ENCODE data around the gene BTF3L4. TPM values are rescaled to one million over a fixed set of nuclear protein-coding genes. Genes with fewer than 3 reads are reported as not detected.
A peak's percentile ranks its signal among the peaks of the same experiment; 100 is the strongest.

The BTF3L4 gene
- total RNA-seq, 2 donors from 2014 or later: 77.6 to 95.1 TPM

- DNase-seq: peak; percentile 56
- peak overlapping the region; percentile 96 for H3K4me3 Mint-ChIP-seq
- no peaks in the 10 kb centered on the region for H3K9me3 Mint-ChIP-seq
- Histone ChIP-seq H3K9ac (ENCODE audit: extremely low read depth, low read length, poor library complexity, severe bottlenecking) (peak overlapping the region; percentile 82), H3K9me3 (ENCODE audit: control insufficient read depth, low read length) (no peaks in the 10 kb centered on the region), H3K4me3 (ENCODE audit: low read length) (peak overlapping the region; percentile 97), H3K36me3 (ENCODE audit: control insufficient read depth, insufficient read depth, low read length) (peaks cover 21% of the 10 kb centered on the region), H3K27me3 (ENCODE audit: control insufficient read depth, insufficient read depth, low read length, poor library complexity, severe bottlenecking) (no peaks in the 10 kb centered on the region), H3K27ac (ENCODE audit: low read depth, low read length) (peak overlapping the region; percentile 96), H3K4me1 (ENCODE audit: control insufficient read depth, insufficient read depth, low read length) (no peaks in the 10 kb centered on the region)
- peak overlapping the region; percentile 98 for H3K27ac Mint-ChIP-seq
- no peaks in the 10 kb centered on the region for H3K27me3 Mint-ChIP-seq (ENCODE audit: insufficient read depth)
- peaks cover 30% of the 10 kb centered on the region for H3K36me3 Mint-ChIP-seq (ENCODE audit: low read depth)
- WGBS, 2 experiments (ENCODE audit: insufficient coverage in 1 of 2, insufficient read length in 1 of 2): 0 to 2% methylated on average over 8 to 12 of the region's 13 CpGs
- TF ChIP-seq CTCF (conservative IDR thresholded peaks at IDR 0.05): no peak
- peaks cover 26% of the 10 kb centered on the region for H3K4me1 Mint-ChIP-seq
Observed at GRCh38 chr1:52054496-52055065, 1.5 kb upstream of the BTF3L4 start.

GRCh38 chr1:52055066-52055865, 829 bp upstream of the BTF3L4 start, which contains the start of gene TXNDC12:
Gene TXNDC12, minus strand, starts transcription at chr1:52055191. Its CDS starts 95 bp downstream, at chr1:52055096.
- Mint-ChIP-seq H3K4me3 (peak within 1 kb of the TSS; percentile 96), H3K27ac (peak within 1 kb of the TSS; percentile 98), H3K36me3 (ENCODE audit: low read depth) (peaks cover 34% of the 10 kb centered on the region), H3K27me3 (ENCODE audit: insufficient read depth) (no peaks in the 10 kb centered on the region), H3K4me1 (peaks cover 26% of the 10 kb centered on the region), H3K9me3 (no peaks in the 10 kb centered on the region)
- 0% methylated on average over 10 to 45 of the region's 45 CpGs for WGBS, 2 experiments (ENCODE audit: insufficient coverage in 1 of 2, insufficient read length in 1 of 2)
- H3K9me3 ChIP-seq (ENCODE audit: control insufficient read depth, low read length): no peaks in the 10 kb centered on the region
- no peak for TF ChIP-seq CTCF (conservative IDR thresholded peaks at IDR 0.05)
- H3K27me3 ChIP-seq (ENCODE audit: control insufficient read depth, insufficient read depth, low read length, poor library complexity, severe bottlenecking): no peaks in the 10 kb centered on the region
- peak within 1 kb of the TSS; percentile 97 for H3K4me3 ChIP-seq (ENCODE audit: low read length)
- peak within 1 kb of the TSS; percentile 96 for H3K27ac ChIP-seq (ENCODE audit: low read depth, low read length)
- peaks cover 23% of the 10 kb centered on the region for H3K36me3 ChIP-seq (ENCODE audit: control insufficient read depth, insufficient read depth, low read length)
- no peaks in the 10 kb centered on the region for H3K4me1 ChIP-seq (ENCODE audit: control insufficient read depth, insufficient read depth, low read length)
- peak within 1 kb of the TSS; percentile 82 for H3K9ac ChIP-seq (ENCODE audit: extremely low read depth, low read length, poor library complexity, severe bottlenecking)
- peak; percentile 92 for DNase-seq

- Mint-ChIP-seq H3K9me3 (no peaks in the 10 kb centered on the region), H3K27ac (peak overlapping the region; percentile 98), H3K27me3 (ENCODE audit: insufficient read depth) (no peaks in the 10 kb centered on the region), H3K36me3 (ENCODE audit: low read depth) (peaks cover 34% of the 10 kb centered on the region), H3K4me1 (peaks cover 26% of the 10 kb centered on the region), H3K4me3 (peak overlapping the region; percentile 96)
- H3K27me3 ChIP-seq (ENCODE audit: control insufficient read depth, insufficient read depth, low read length, poor library complexity, severe bottlenecking): no peaks in the 10 kb centered on the region
- H3K4me1 ChIP-seq (ENCODE audit: control insufficient read depth, insufficient read depth, low read length): no peaks in the 10 kb centered on the region
- H3K36me3 ChIP-seq (ENCODE audit: control insufficient read depth, insufficient read depth, low read length): peaks cover 23% of the 10 kb centered on the region
- peak overlapping the region; percentile 97 for H3K4me3 ChIP-seq (ENCODE audit: low read length)
- no peak for TF ChIP-seq CTCF (conservative IDR thresholded peaks at IDR 0.05)
- no peak for DNase-seq
- 0 to 3% methylated on average over 7 to 12 of the region's 12 CpGs for WGBS, 2 experiments (ENCODE audit: insufficient coverage in 1 of 2, insufficient read length in 1 of 2)
- peak overlapping the region; percentile 82 for H3K9ac ChIP-seq (ENCODE audit: extremely low read depth, low read length, poor library complexity, severe bottlenecking)
- H3K27ac ChIP-seq (ENCODE audit: low read depth, low read length): peak overlapping the region; percentile 96
- no peaks in the 10 kb centered on the region for H3K9me3 ChIP-seq (ENCODE audit: control insufficient read depth, low read length)
Observed at GRCh38 chr1:52055866-52056162, 281 bp upstream of the BTF3L4 start.
